Mesothelial cell of epicardium (in vitro differentiated cells): ENCODE data around the gene TIMM9. TPM values are rescaled to one million over a fixed set of nuclear protein-coding genes. Genes with fewer than 3 reads are reported as not detected.
"Not testable (repeated sequence)": the region's sequence is repeated elsewhere in the genome, so short reads cannot be mapped to it uniquely, and the experiment has no call there.

Source experiments
- DNase-seq, 2 experiments: peaks; one replicate each; pipeline ENCODE4 v3.0.0; 2021; ENCODE audit warnings: low spot score in 2 of 2; ENCODE audit not compliant: unreplicated experiment in 2 of 2
- H3K27ac Mint-ChIP-seq: 2 replicates; pipeline ENCODE4 v1.8.0; 2021; ENCODE audit warnings: mixed read lengths
- H3K27me3 Mint-ChIP-seq: 2 replicates; pipeline ENCODE4 v1.8.0; 2021; ENCODE audit warnings: low read depth, mixed read lengths
- H3K36me3 Mint-ChIP-seq: 2 replicates; pipeline ENCODE4 v1.8.0; 2021; ENCODE audit warnings: mixed read lengths
- H3K4me1 Mint-ChIP-seq: 2 replicates; pipeline ENCODE4 v1.8.0; 2021; ENCODE audit warnings: mixed read lengths
- H3K4me3 Mint-ChIP-seq: 2 replicates; pipeline ENCODE4 v1.8.0; 2021; ENCODE audit warnings: mild to moderate bottlenecking, moderate library complexity, mixed read lengths
- H3K9me3 Mint-ChIP-seq: 2 replicates; pipeline ENCODE4 v1.8.0; 2021; ENCODE audit warnings: mixed read lengths
- CTCF ChIP-seq: fragments of 200-600 bp; sonication (generic); IDR thresholded peaks from one replicate; pipeline ENCODE4 v1.5.0; 2021; ENCODE audit warnings: antibody characterized with exemption; ENCODE audit not compliant: unreplicated experiment
- total RNA-seq: library from RNA; stranded (reverse); gene quantifications from 3 replicates; pipeline ENCODE4 v1.2.1, GENCODE V29; 2021

TIMM9 gene
- total RNA-seq, 1 donor from 2014 or later: 40.8 TPM

- Mint-ChIP-seq H3K27ac (no peak overlapping the region), H3K4me1 (no peaks in the 10 kb centered on the region), H3K27me3 (no peaks in the 10 kb centered on the region), H3K9me3 (no peaks in the 10 kb centered on the region), H3K4me3 (no peak overlapping the region), H3K36me3 (peaks cover 42% of the 10 kb centered on the region)
- no peak for DNase-seq
- TF ChIP-seq CTCF: no peak
These were observed 58.4 kb downstream of the TIMM9 start for GRCh38 chr14:58368956-58369355.

- Mint-ChIP-seq H3K4me1 (no peaks in the 10 kb centered on the region), H3K4me3 (no peak overlapping the region), H3K36me3 (peaks cover 41% of the 10 kb centered on the region), H3K27me3 (no peaks in the 10 kb centered on the region), H3K27ac (no peak overlapping the region), H3K9me3 (no peaks in the 10 kb centered on the region)
- no peak for DNase-seq
- TF ChIP-seq CTCF: no peak
These were observed 60.0 kb downstream of the TIMM9 start for GRCh38 chr14:58367296-58367695.

DNA sequence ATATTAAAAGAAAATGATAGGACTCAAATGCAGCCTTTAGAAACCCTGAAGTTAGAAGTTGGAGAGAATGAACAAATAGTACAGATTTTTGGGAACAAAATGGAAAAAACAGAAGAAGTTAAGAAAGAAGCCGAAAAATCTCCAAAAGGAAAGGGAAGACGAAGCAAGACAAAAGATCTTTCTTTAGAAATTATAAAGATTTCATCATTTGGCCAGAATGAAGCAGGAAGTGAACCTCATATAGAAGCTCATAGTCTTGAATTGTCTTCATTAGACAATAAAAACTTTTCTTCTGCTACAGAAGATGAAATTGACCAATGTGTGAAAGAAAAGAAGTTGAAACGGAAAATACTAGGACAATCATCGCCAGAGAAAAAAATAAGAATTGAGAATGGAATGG, 63.0 kb downstream of the TIMM9 start:
- Mint-ChIP-seq H3K4me3 (no peak overlapping the region), H3K4me1 (no peaks in the 10 kb centered on the region), H3K27ac (no peak overlapping the region), H3K27me3 (no peaks in the 10 kb centered on the region), H3K9me3 (no peaks in the 10 kb centered on the region), H3K36me3 (peaks cover 43% of the 10 kb centered on the region)
- DNase-seq: no peak
- TF ChIP-seq CTCF: no peak

DNA sequence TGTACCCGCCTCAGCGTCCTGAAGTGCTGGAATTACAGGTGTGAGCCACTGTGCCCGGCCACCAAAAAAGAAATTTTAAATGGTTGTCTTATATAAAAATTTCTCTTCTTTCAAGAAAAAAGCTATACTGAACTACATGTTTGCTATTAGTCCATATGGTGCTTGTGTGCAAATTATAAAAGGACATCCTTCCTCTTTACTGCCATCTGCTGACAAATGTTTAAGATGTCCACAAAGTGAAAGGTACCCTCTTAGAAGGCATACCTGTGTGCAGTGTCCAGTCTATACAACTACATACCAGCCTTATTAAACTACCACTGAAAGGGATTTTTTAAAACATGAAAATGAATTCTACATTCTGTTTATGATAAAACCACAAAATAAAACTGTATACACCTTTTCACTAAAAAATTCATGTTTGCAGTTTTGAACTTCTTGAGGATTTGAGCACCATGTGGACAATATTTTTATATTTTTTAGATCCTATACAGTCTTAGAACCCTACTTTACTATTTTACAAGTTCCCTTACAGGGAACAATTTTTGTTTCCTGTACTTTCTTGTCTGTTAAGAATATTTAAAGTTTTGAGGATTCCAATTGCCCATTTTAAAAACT, 64.4 kb downstream of the TIMM9 start:
- H3K4me1 Mint-ChIP-seq: no peaks in the 10 kb centered on the region
- H3K27ac Mint-ChIP-seq: no peak overlapping the region
- no peaks in the 10 kb centered on the region for H3K27me3 Mint-ChIP-seq
- no peaks in the 10 kb centered on the region for H3K9me3 Mint-ChIP-seq
- H3K4me3 Mint-ChIP-seq: no peak overlapping the region
- DNase-seq: no peak
- peaks cover 34% of the 10 kb centered on the region for H3K36me3 Mint-ChIP-seq
- TF ChIP-seq CTCF: no peak

GRCh38 chr14:58362272-58362671, 65.1 kb downstream of the TIMM9 start:
- H3K4me3 Mint-ChIP-seq, H3K27ac Mint-ChIP-seq, DNase-seq, H3K4me1 Mint-ChIP-seq, H3K27me3 Mint-ChIP-seq, H3K9me3 Mint-ChIP-seq: not testable (repeated sequence)
- peaks cover 29% of the 10 kb centered on the region for H3K36me3 Mint-ChIP-seq

Other genes with a start within 250 kb of the TIMM9 start
- gene ACTR10, start 227.4 kb downstream of the TIMM9 start, total RNA-seq: 62.2 to 71.5 TPM (median 67.1 TPM) in 3 replicates
- 133 to 142 TPM (median 133 TPM) in 3 replicates for gene PSMA3, start 182.7 kb downstream of the TIMM9 start, total RNA-seq
- 28.1 to 35.5 TPM (median 32.9 TPM) in 3 replicates for gene ARID4A, start 129.0 kb downstream of the TIMM9 start, total RNA-seq
- 0.47 TPM in 1 of 3 replicates, not detected in the others for gene TOMM20L, start 31.6 kb downstream of the TIMM9 start, total RNA-seq
- 18.3 to 20.7 TPM (median 19.7 TPM) in 3 replicates for gene KIAA0586, start 188 bp upstream of the TIMM9 start, total RNA-seq
- gene DACT1, start 210.4 kb upstream of the TIMM9 start, total RNA-seq: 57.8 to 61.7 TPM (median 59.2 TPM) in 3 replicates